Measurements from ENCODE around the gene PHEX. TPM values are rescaled to one million over a fixed set of nuclear protein-coding genes. Genes with fewer than 3 reads are reported as not detected.

Gene PHEX
- total RNA-seq, 1 experiment from 2014 or later, result 0.27 TPM

DNA sequence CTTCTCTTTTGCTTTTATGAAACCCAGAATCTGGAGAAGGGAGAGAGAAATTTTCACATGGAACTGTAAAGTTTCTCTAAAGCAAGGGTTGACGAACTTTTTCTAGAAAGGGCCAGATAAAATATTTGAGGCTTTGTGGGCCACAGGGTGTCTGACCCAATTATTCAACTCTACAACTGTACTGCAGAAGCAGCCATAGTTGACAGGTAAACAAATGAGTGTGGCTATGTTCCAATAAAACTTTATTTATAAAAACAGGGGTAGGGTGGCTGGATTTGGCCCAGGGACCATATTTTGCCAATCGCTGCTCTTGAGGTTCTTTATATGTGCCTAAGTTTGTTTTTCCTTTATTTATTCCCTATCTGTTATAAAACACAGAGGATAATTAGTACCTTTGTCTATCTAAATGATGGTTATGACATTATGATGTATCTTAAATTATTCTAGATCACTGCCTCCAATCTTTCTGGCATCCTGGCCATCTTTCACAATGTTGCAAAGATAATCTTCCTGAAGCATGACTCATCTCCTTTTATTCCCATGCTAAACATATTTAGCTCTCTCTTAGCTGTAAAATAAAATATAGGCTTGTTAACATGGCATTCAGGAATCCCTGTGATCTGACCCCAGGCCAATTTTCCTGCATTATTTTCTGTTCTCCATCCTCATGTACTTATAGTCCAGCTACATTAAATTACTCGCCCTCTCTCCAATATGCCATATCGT, 133.8 kb downstream of the PHEX start:
- CTCF ChIA-PET, result no interaction called here
- intact Hi-C loops (cut with micrococcal nuclease), result no loop called here
- TF ChIP-seq EGR1 (IDR thresholded peaks at IDR 0.05; ENCODE audit: low read depth), result no peak
- TF ChIP-seq POLR2A (IDR thresholded peaks at IDR 0.05; ENCODE audit: borderline replicate concordance, extremely low read depth, insufficient read depth, insufficient read length), result no peak
- TF ChIP-seq, protein P1, sequence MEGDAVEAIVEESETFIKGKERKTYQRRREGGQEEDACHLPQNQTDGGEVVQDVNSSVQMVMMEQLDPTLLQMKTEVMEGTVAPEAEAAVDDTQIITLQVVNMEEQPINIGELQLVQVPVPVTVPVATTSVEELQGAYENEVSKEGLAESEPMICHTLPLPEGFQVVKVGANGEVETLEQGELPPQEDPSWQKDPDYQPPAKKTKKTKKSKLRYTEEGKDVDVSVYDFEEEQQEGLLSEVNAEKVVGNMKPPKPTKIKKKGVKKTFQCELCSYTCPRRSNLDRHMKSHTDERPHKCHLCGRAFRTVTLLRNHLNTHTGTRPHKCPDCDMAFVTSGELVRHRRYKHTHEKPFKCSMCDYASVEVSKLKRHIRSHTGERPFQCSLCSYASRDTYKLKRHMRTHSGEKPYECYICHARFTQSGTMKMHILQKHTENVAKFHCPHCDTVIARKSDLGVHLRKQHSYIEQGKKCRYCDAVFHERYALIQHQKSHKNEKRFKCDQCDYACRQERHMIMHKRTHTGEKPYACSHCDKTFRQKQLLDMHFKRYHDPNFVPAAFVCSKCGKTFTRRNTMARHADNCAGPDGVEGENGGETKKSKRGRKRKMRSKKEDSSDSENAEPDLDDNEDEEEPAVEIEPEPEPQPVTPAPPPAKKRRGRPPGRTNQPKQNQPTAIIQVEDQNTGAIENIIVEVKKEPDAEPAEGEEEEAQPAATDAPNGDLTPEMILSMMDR (IDR thresholded peaks at IDR 0.05 in 2 of 3, conservative IDR thresholded peaks at IDR 0.05 in 1 of 3; ENCODE audit: borderline replicate concordance in 1 of 3, insufficient read depth in 1 of 3, low read depth in 2 of 3, low read length in 2 of 3), result no peak
- no peak for TF ChIP-seq CEBPB (IDR thresholded peaks at IDR 0.05; ENCODE audit: low read depth)
- TF ChIP-seq SIN3A (IDR thresholded peaks at IDR 0.05; ENCODE audit: low read depth), result no peak
- TF ChIP-seq ELF1 (IDR thresholded peaks at IDR 0.05; ENCODE audit: borderline replicate concordance, low read depth), result no peak
- BruUV-seq (replicated peaks), result no TSS peak
- H3K9me3 ChIP-seq (ENCODE audit: control insufficient read depth in 1 of 2, insufficient read depth in 1 of 2, low read depth in 1 of 2, low read length in 2 of 2), result no peaks in the 10 kb centered on the region
- POLR2A ChIA-PET, result no interaction called here
- DNase-seq (ENCODE audit: low read depth, low spot score) (no peak), ATAC-seq (no peak)
- H3K4me3 ChIP-seq (replicated peaks in 1 of 2; ENCODE audit: low read depth in 1 of 2, low read length in 2 of 2), result no peak overlapping the region
- no peak overlapping the region for H3K27ac ChIP-seq (ENCODE audit: low read depth, low read length)
- no peaks in the 10 kb centered on the region for H3K27me3 ChIP-seq (ENCODE audit: insufficient read depth, low read length)
- H3K9me2 ChIP-seq (ENCODE audit: insufficient read depth), result no peaks in the 10 kb centered on the region
- H3K4me1 ChIP-seq (ENCODE audit: control insufficient read depth in 1 of 2, insufficient read depth in 2 of 2, low read length in 2 of 2), result peaks cover 0 to 5% of the 10 kb centered on the region in 2 experiments; a peak in 1 of 4 replicates
- no peaks in the 10 kb centered on the region for H3K36me3 ChIP-seq (ENCODE audit: control insufficient read depth in 1 of 2, insufficient read depth in 2 of 2, low read length in 2 of 2)
- RAD21 ChIA-PET (ENCODE audit: low non-redundant PET in 1 of 2, low total read pairs in 2 of 2, uncharacterized antibody in 2 of 2, unreplicated experiment in 2 of 2), result no interaction called here
- H3K4me2 ChIP-seq (ENCODE audit: low read length), result no peak overlapping the region
- H3K79me2 ChIP-seq (ENCODE audit: insufficient read depth, low read length), result no peaks in the 10 kb centered on the region
- no peak overlapping the region for H2AFZ ChIP-seq (ENCODE audit: low read depth, low read length, poor library complexity, severe bottlenecking)
- no peak overlapping the region for H3K9ac ChIP-seq (ENCODE audit: low read length)
- H4K20me1 ChIP-seq (ENCODE audit: insufficient read depth), result no peaks in the 10 kb centered on the region

DNA sequence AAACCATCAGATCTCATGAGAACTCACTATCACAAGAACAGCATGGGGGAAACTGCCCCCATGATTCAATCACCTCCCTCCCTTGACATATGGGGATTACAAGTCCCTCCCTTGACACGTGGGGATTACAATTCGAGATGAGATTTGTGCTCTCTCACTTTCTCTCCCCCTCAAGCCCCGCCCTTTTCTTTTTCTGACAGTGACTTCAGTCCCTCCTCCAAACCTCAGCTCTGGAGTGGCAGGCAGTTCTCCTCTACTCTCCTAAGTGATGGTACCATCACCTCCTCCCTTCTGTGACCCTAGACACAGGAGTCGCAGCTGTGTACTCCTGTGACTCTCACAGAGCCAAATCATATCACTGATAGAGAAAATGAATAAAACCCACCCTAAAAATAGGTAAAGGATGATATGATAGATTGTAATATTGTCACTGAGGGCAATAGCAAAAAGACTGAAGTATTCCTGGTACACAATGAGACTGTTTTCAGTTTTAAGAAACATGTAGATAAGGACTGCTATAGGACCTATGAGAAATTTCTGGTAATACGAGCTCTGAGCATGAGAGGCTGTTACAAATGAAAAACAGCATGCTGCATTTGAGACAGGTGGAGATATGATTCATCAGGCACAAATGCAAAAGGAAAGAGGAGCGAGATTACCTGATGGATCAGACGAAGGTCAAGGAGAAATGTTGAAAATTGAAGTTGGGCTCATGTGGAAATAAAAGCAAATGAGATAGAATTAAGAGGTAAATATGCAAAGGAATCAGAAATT, 139.3 kb downstream of the PHEX start:
- H3K4me2 ChIP-seq (ENCODE audit: low read length), result no peak overlapping the region
- no peaks in the 10 kb centered on the region for H3K36me3 ChIP-seq (ENCODE audit: control insufficient read depth in 1 of 2, insufficient read depth in 2 of 2, low read length in 2 of 2)
- no TSS peak for BruUV-seq (replicated peaks)
- ChIA-PET POLR2A (no interaction called here), CTCF (no interaction called here), RAD21 (ENCODE audit: low non-redundant PET in 1 of 2, low total read pairs in 2 of 2, uncharacterized antibody in 2 of 2, unreplicated experiment in 2 of 2) (no interaction called here)
- H3K4me3 ChIP-seq (replicated peaks in 1 of 2; ENCODE audit: low read depth in 1 of 2, low read length in 2 of 2), result no peak overlapping the region
- DNase-seq (ENCODE audit: low read depth, low spot score), result no peak
- no peaks in the 10 kb centered on the region for H3K9me3 ChIP-seq (ENCODE audit: control insufficient read depth in 1 of 2, insufficient read depth in 1 of 2, low read depth in 1 of 2, low read length in 2 of 2)
- intact Hi-C loops (cut with micrococcal nuclease), result no loop called here
- H3K4me1 ChIP-seq (ENCODE audit: control insufficient read depth in 1 of 2, insufficient read depth in 2 of 2, low read length in 2 of 2), result no peaks in the 10 kb centered on the region
- H3K27ac ChIP-seq (ENCODE audit: low read depth, low read length), result no peak overlapping the region
- no peak for ATAC-seq
- no peak overlapping the region for H3K9ac ChIP-seq (ENCODE audit: low read length)
- no peaks in the 10 kb centered on the region for H4K20me1 ChIP-seq (ENCODE audit: insufficient read depth)
- no peaks in the 10 kb centered on the region for H3K79me2 ChIP-seq (ENCODE audit: insufficient read depth, low read length)
- no peaks in the 10 kb centered on the region for H3K9me2 ChIP-seq (ENCODE audit: insufficient read depth)
- no peak for TF ChIP-seq YY1 (IDR thresholded peaks at IDR 0.05; ENCODE audit: extremely low read depth, insufficient replicate concordance, low read depth, low read length)
- no peak for TF ChIP-seq CEBPB (IDR thresholded peaks at IDR 0.05; ENCODE audit: low read depth)
- TF ChIP-seq ELF1 (IDR thresholded peaks at IDR 0.05; ENCODE audit: borderline replicate concordance, low read depth), result no peak
- no peak for TF ChIP-seq FOSL1 (IDR thresholded peaks at IDR 0.05; ENCODE audit: low read depth)
- TF ChIP-seq ATF3 (IDR thresholded peaks at IDR 0.05), result no peak
- no peak for TF ChIP-seq SP1 (IDR thresholded peaks at IDR 0.05; ENCODE audit: low read depth)
- TF ChIP-seq JUND (IDR thresholded peaks at IDR 0.05), result no peak
- TF ChIP-seq RAD21 (IDR thresholded peaks at IDR 0.05; ENCODE audit: low read depth), result no peak
- TF ChIP-seq EGR1 (IDR thresholded peaks at IDR 0.05; ENCODE audit: low read depth), result no peak
- H3K27me3 ChIP-seq (ENCODE audit: insufficient read depth, low read length), result no peaks in the 10 kb centered on the region
- H2AFZ ChIP-seq (ENCODE audit: low read depth, low read length, poor library complexity, severe bottlenecking), result no peak overlapping the region

All from HCT116 (cell line).